NCI-H128 (cell line): ENCODE results near the gene ACTN4.

Experiments
- DNase-seq: peaks from one replicate; lab custom pipeline; 2025; ENCODE audit not compliant: unreplicated experiment; lab: John Stamatoyannopoulos, UW

Gene ACTN4

GRCh38 chr19:38660724-38661123 lies 13.3 kb downstream of the ACTN4 start:
- no peak for DNase-seq

- no peak for DNase-seq
These were observed 13.7 kb downstream of the ACTN4 start for GRCh38 chr19:38661136-38661535.

- no peak for DNase-seq
These were observed 14.5 kb downstream of the ACTN4 start for GRCh38 chr19:38661996-38662395.

GRCh38 chr19:38662537-38663155 lies 15.2 kb downstream of the ACTN4 start:
- DNase-seq = no peak

- no peak for DNase-seq
These were observed 15.8 kb downstream of the ACTN4 start for GRCh38 chr19:38663156-38663651.

- no peak for DNase-seq
These were observed 16.6 kb downstream of the ACTN4 start for GRCh38 chr19:38663957-38664502.

- DNase-seq = no peak
These were observed 17.2 kb downstream of the ACTN4 start for GRCh38 chr19:38664503-38665211.

GRCh38 chr19:38665219-38665931 lies 17.9 kb downstream of the ACTN4 start:
- no peak for DNase-seq

GRCh38 chr19:38665950-38666662 lies 18.7 kb downstream of the ACTN4 start:
- no peak for DNase-seq

- DNase-seq = no peak
These were observed 19.4 kb downstream of the ACTN4 start for GRCh38 chr19:38666663-38667511.

- DNase-seq = no peak
These were observed 20.3 kb downstream of the ACTN4 start for GRCh38 chr19:38667661-38668171.

- no peak for DNase-seq
These were observed 22.1 kb downstream of the ACTN4 start for GRCh38 chr19:38669552-38669951.

- DNase-seq = no peak
These were observed 23.5 kb downstream of the ACTN4 start for GRCh38 chr19:38670921-38671398.

GRCh38 chr19:38671654-38672053 lies 24.2 kb downstream of the ACTN4 start:
- no peak for DNase-seq

- no peak for DNase-seq
These were observed 25.6 kb downstream of the ACTN4 start for GRCh38 chr19:38673030-38673429.

GRCh38 chr19:38674388-38675171 lies 27.1 kb downstream of the ACTN4 start:
- DNase-seq = no peak

GRCh38 chr19:38675611-38676010 lies 28.2 kb downstream of the ACTN4 start:
- DNase-seq = no peak

- DNase-seq = no peak
These were observed 28.8 kb downstream of the ACTN4 start for GRCh38 chr19:38676023-38676877.
